Brain microvascular endothelial cell (primary cell): ENCODE measurements around the gene BTRC.

Experiments used
- DNase-seq: peaks from one replicate; pipeline ENCODE4 v3.0.0-alpha.2; 2020
- H3K27ac ChIP-seq: fragments of 250-450 bp; sonication (Bioruptor Pico); 2 replicates; pipeline ENCODE4 v1.5.1; 2020; ENCODE audit warnings: mild to moderate bottlenecking, moderate library complexity
- H3K27me3 ChIP-seq: fragments of 250-450 bp; sonication (Bioruptor Pico); replicated peaks from 2 replicates; pipeline ENCODE4 v1.5.1; 2020; ENCODE audit warnings: mild to moderate bottlenecking
- H3K36me3 ChIP-seq: fragments of 250-450 bp; sonication (Bioruptor Pico); replicated peaks from 2 replicates; pipeline ENCODE4 v1.5.1; 2020; ENCODE audit warnings: mild to moderate bottlenecking
- H3K4me3 ChIP-seq: 2 replicates; pipeline ENCODE4 v1.5.1; 2011; ENCODE audit warnings: low read depth, mild to moderate bottlenecking, control low read depth, low read length, moderate library complexity
- in situ Hi-C: cut with HindIII; loops from 2 replicates; pipeline ENCODE4 v1.10.0; 2017; ENCODE audit warnings: low sequenced_read_pairs, low pct_ligation_motif_present
- TF ChIP-seq, protein P1 (sequence below): IDR thresholded peaks from 2 replicates; pipeline ENCODE4 v1.5.1; 2011; ENCODE audit warnings: low read depth, mild to moderate bottlenecking, moderate library complexity, low read length, control low read depth, inconsistent platforms; ENCODE audit errors: missing control alignments

The BTRC gene

DNA sequence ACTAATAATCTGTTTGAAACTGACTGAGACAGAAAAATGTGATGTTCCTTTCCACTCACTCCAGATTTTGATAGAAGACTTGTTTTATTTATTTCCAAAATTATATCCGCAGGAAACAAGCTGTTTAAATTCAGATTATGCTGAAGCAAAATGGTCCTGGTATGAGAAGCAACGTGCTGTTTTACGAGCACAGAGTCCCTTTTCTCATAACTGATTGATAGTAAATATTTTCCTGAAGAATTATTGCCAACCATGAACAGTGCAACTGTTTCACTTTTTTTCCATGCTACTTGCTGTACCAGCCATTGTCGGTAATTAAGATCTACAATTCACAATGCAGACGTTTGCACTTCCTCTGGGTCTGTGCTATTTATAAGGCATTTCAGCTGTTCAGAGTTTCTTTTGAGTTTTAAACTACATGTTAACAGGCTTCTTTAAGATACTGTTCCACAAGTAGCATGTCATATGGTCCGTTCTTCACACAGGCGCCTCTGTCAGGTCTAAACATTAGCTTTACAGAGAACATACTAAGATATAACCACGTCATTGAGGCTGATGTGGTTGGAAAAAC, 130.3 kb downstream of the BTRC start:
- in situ Hi-C loops: no loop called here
- DNase-seq: no peak
- Histone ChIP-seq H3K4me3 (no peak overlapping the region), H3K27ac (no peak overlapping the region), H3K27me3 (no peaks in the 10 kb centered on the region), H3K36me3 (no peaks in the 10 kb centered on the region)
- TF ChIP-seq, protein P1, sequence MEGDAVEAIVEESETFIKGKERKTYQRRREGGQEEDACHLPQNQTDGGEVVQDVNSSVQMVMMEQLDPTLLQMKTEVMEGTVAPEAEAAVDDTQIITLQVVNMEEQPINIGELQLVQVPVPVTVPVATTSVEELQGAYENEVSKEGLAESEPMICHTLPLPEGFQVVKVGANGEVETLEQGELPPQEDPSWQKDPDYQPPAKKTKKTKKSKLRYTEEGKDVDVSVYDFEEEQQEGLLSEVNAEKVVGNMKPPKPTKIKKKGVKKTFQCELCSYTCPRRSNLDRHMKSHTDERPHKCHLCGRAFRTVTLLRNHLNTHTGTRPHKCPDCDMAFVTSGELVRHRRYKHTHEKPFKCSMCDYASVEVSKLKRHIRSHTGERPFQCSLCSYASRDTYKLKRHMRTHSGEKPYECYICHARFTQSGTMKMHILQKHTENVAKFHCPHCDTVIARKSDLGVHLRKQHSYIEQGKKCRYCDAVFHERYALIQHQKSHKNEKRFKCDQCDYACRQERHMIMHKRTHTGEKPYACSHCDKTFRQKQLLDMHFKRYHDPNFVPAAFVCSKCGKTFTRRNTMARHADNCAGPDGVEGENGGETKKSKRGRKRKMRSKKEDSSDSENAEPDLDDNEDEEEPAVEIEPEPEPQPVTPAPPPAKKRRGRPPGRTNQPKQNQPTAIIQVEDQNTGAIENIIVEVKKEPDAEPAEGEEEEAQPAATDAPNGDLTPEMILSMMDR: no peak

DNA sequence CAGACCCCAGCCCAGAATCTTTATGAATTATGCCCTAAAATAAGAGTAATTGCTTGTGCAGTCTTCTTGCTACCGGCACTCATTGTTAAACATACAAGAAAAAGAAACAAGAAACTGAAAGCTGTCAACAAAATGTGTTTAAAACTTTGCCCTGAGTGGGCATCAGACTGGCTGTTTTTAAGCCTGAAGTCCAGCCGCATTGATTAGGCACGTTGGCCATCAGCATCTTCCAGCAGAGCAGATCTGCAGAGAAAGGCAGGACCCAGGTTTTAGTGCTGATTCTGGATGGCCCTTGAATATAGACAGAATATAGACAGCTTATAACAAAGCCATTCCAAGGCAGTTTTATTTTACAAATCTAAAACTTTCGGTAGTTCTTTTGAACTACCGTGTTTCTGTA, 131.2 kb downstream of the BTRC start:
- no peak overlapping the region for H3K4me3 ChIP-seq
- no peaks in the 10 kb centered on the region for H3K36me3 ChIP-seq
- H3K27ac ChIP-seq: no peak overlapping the region
- in situ Hi-C loops: no loop called here
- TF ChIP-seq, protein P1: no peak
- H3K27me3 ChIP-seq: no peaks in the 10 kb centered on the region
- no peak for DNase-seq

DNA sequence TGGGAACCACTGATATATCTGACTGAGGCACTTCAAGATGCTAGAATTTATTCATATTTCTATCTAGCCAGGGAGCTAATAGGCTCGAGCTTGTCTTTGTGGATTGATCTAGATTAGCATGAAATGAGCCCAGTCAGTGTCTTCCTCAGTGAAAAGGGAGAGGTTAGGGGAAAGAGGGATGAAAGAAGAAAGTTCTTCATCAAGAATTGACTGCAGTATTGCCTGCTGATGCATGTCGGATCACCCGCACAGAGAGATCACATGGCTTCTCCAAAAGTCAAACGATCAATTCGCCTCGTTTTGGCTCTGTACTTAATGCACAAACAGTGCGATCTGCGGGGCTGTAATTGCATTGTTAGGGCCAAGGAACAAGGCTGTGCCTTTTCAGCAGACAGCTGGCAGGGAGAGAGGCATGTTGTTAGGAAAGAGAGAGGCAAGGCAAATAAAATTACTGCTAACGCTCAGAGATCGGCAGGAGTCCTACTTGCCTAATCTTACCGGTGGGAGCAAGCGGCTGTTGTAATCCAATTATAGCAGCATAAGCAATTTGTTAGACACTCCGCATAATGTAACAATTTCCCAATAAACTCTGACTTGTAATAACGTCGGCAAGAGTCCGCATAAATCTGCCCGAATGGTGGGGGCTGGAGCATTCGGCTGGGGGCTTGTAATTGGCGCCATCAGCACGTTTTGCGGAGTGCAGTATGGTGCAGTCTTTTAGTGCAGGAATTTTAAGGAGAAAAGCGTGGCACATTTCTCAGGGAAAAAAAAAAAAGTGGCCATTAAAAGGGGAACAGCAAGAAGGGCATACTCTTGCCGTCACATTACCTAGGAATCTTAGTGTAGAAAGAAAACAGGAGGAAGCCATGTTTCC, 132.0 kb downstream of the BTRC start:
- no peaks in the 10 kb centered on the region for H3K36me3 ChIP-seq
- H3K4me3 ChIP-seq: no peak overlapping the region
- no peak for DNase-seq
- H3K27ac ChIP-seq: no peak overlapping the region
- no peaks in the 10 kb centered on the region for H3K27me3 ChIP-seq
- TF ChIP-seq, protein P1: no peak
- in situ Hi-C loops: no loop called here

DNA sequence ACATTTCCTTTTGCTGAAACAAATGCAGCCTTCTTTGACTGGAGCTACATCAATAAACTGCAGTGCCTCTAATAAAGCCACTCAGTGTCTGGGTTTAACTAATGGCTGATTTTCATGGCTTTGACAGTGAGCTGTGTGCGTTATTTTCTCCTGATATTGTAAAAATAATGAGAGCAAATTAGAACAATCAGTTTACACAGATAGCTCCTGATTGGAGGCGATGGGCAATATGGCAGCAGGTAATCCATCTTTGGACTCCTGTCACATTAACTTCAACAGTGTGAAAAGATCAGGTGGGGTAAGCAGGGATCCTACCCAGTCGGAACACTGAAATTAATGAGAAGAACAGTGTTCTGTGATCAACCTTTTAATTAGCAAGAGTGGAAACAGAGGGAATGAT, 133.4 kb downstream of the BTRC start:
- Histone ChIP-seq H3K27me3 (no peaks in the 10 kb centered on the region), H3K4me3 (no peak overlapping the region), H3K36me3 (no peaks in the 10 kb centered on the region), H3K27ac (no peak overlapping the region)
- in situ Hi-C loops: no loop called here
- DNase-seq: no peak
- TF ChIP-seq, protein P1: no peak

DNA sequence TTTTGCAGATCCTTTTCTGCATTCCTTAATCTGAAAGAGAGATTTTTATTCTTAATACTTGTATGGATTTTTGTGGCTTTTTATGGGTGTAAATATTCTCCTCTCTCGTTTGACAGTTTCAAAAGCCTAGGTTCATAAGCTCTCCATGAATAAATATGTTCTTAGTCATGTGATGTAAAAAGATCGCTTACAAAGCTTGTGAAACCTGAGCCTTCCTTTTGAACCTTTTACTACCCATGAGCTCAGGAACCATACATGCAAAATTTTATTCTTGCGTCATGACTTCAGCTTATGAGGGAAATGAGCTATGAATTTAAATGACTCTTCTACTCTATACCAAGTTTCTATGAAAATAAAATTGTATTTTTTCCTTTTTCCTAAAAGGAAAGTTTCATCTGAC, 135.4 kb downstream of the BTRC start:
- DNase-seq: no peak
- no peaks in the 10 kb centered on the region for H3K27me3 ChIP-seq
- no peak overlapping the region for H3K4me3 ChIP-seq
- no peaks in the 10 kb centered on the region for H3K36me3 ChIP-seq
- TF ChIP-seq, protein P1: no peak
- in situ Hi-C loops: no loop called here
- no peak overlapping the region for H3K27ac ChIP-seq

DNA sequence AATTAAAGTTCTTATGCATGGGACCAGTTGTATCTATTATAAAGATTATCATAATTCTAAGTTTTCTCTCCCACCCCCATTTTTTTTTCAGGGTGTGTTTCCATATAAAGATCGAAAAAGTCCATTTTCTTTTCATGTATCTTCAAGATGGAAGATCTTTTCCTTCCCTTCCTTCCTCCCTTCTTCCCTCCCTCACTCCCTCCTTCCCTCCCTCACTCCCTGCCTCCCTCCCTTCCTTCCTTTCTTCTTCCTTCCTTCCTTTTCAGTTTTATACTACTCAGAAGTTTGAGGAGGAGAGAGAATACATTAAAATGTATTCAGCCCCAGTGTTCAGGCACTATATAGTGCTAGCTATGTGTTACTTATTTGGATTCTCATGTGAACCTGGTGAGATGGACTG, 136.1 kb downstream of the BTRC start:
- Histone ChIP-seq H3K27ac (no peak overlapping the region), H3K4me3 (no peak overlapping the region), H3K36me3 (no peaks in the 10 kb centered on the region), H3K27me3 (no peaks in the 10 kb centered on the region)
- no peak for DNase-seq
- TF ChIP-seq, protein P1: no peak
- in situ Hi-C loops: no loop called here
